Measurements from ENCODE around the gene SOX9. TPM values are rescaled to one million over a fixed set of nuclear protein-coding genes. Genes with fewer than 3 reads are reported as not detected.

The SOX9 gene
- total and polyA plus RNA-seq, 7 donors: 0.28 to 22.7 (median 5.0) TPM; not detected in 1

GRCh38 chr17:72118335-72119076 is 2.3 kb upstream of the SOX9 start:
- intact Hi-C loops (cut with DNase I): loop anchor here (1.0 to 10.0 kb wide), 5 partner anchors 146 to 1482 kb away; no protein-coding TSS in a partner anchor
- no peak overlapping the region for H3K27ac ChIP-seq
- WGBS, 2 donors: 2 to 5% methylated on average over 24 of the region's 24 CpGs
- H3K9me3 ChIP-seq: no peaks in the 10 kb centered on the region
- no peaks in the 10 kb centered on the region for H3K36me3 ChIP-seq
- H3K27me3 ChIP-seq: peaks cover 62 to 93% (median 74%) of the 10 kb centered on the region in 3 donors
- peak overlapping the region in 3 of 4 donors; percentile 34 to 39 (median 35) for H3K4me3 ChIP-seq
- no peak for TF ChIP-seq POLR2AphosphoS5 (IDR thresholded peaks at IDR 0.05)
- peak; percentile 63 to 93 (median 78) for TF ChIP-seq CTCF (IDR thresholded peaks at IDR 0.05)
- TF ChIP-seq POLR2A (IDR thresholded peaks at IDR 0.05): no peak
- TF ChIP-seq EP300 (IDR thresholded peaks at IDR 0.05): no peak
- peaks cover 0 to 62% (median 60%) of the 10 kb centered on the region in 4 donors for H3K4me1 ChIP-seq
- peak; percentile 78 for DNase-seq

- no peak for DNase-seq
- Histone ChIP-seq H3K36me3 (no peaks in the 10 kb centered on the region), H3K4me1 (peaks cover 0 to 62% (median 61%) of the 10 kb centered on the region in 4 donors), H3K9me3 (no peaks in the 10 kb centered on the region), H3K4me3 (no peak overlapping the region), H3K27me3 (peaks cover 67 to 94% (median 75%) of the 10 kb centered on the region in 3 donors), H3K27ac (peak overlapping the region in 2 of 4 donors; percentile 46 to 52)
- WGBS, 2 donors: 4 to 28% methylated on average over 22 of the region's 22 CpGs
- intact Hi-C loops (cut with DNase I): loop anchor here (2.0 to 10.0 kb wide), 4 partner anchors 147 to 1352 kb away; no protein-coding TSS in a partner anchor
- TF ChIP-seq POLR2A (IDR thresholded peaks at IDR 0.05): no peak
- TF ChIP-seq POLR2AphosphoS5 (IDR thresholded peaks at IDR 0.05): no peak
- TF ChIP-seq CTCF (IDR thresholded peaks at IDR 0.05): no peak
Observed at GRCh38 chr17:72119077-72119872, 1.5 kb upstream of the SOX9 start.

GRCh38 chr17:72119873-72120641 is 763 bp upstream of the SOX9 start:
- intact Hi-C loops (cut with DNase I): loop anchor here (2.0 to 10.0 kb wide), 4 partner anchors 148 to 1353 kb away; no protein-coding TSS in a partner anchor
- TF ChIP-seq POLR2AphosphoS5 (IDR thresholded peaks at IDR 0.05) (no peak), EP300 (IDR thresholded peaks at IDR 0.05) (no peak), CTCF (IDR thresholded peaks at IDR 0.05) (no peak), POLR2A (IDR thresholded peaks at IDR 0.05) (no peak)
- 1 to 4% methylated on average over 54 of the region's 54 CpGs for WGBS, 2 donors
- Histone ChIP-seq H3K4me1 (peaks cover 0 to 62% (median 61%) of the 10 kb centered on the region in 4 donors), H3K36me3 (no peaks in the 10 kb centered on the region), H3K27me3 (peaks cover 67 to 86% (median 75%) of the 10 kb centered on the region in 3 donors), H3K9me3 (no peaks in the 10 kb centered on the region), H3K4me3 (peak overlapping the region in 3 of 4 donors; percentile 43 to 45 (median 44)), H3K27ac (peak overlapping the region in 3 of 4 donors; percentile 46 to 62 (median 52))
- DNase-seq: peak; percentile 68

Measured in sigmoid colon (tissue), 7 donors.